Measurements from ENCODE around the gene HIVEP3.

Gene HIVEP3

GRCh38 chr1:41533016-41533730 lies 385.5 kb downstream of the HIVEP3 start:
- DNase-seq (ENCODE audit: low read depth), result no peak

- no peak for DNase-seq (ENCODE audit: low read depth)
Observed at GRCh38 chr1:41532206-41532975, 386.3 kb downstream of the HIVEP3 start.

GRCh38 chr1:41530411-41530810 lies 388.3 kb downstream of the HIVEP3 start:
- DNase-seq (ENCODE audit: low read depth), result no peak

- DNase-seq (ENCODE audit: low read depth), result no peak
Observed at GRCh38 chr1:41529621-41530395, 388.9 kb downstream of the HIVEP3 start.

- DNase-seq (ENCODE audit: low read depth), result no peak
Observed at GRCh38 chr1:41528726-41529605, 389.8 kb downstream of the HIVEP3 start.

- DNase-seq (ENCODE audit: low read depth), result no peak
Observed at GRCh38 chr1:41528106-41528505, 390.6 kb downstream of the HIVEP3 start.

- DNase-seq (ENCODE audit: low read depth), result no peak
Observed at GRCh38 chr1:41526956-41527561, 391.7 kb downstream of the HIVEP3 start.

GRCh38 chr1:41525891-41526587 lies 392.7 kb downstream of the HIVEP3 start:
- DNase-seq (ENCODE audit: low read depth), result no peak

GRCh38 chr1:41524676-41525675 lies 393.7 kb downstream of the HIVEP3 start:
- DNase-seq (ENCODE audit: low read depth), result no peak

- no peak for DNase-seq (ENCODE audit: low read depth)
Observed at GRCh38 chr1:41523949-41524675, 394.6 kb downstream of the HIVEP3 start.

GRCh38 chr1:41523071-41523470 lies 395.7 kb downstream of the HIVEP3 start:
- DNase-seq (ENCODE audit: low read depth), result no peak

- no peak for DNase-seq (ENCODE audit: low read depth)
Observed at GRCh38 chr1:41521766-41522165, 397.0 kb downstream of the HIVEP3 start.

- DNase-seq (ENCODE audit: low read depth), result no peak
Observed at GRCh38 chr1:41520951-41521752, 397.6 kb downstream of the HIVEP3 start.

- DNase-seq (ENCODE audit: low read depth), result no peak
Observed at GRCh38 chr1:41519667-41520066, 399.1 kb downstream of the HIVEP3 start.

GRCh38 chr1:41518471-41518870 lies 400.3 kb downstream of the HIVEP3 start:
- no peak for DNase-seq (ENCODE audit: low read depth)

GRCh38 chr1:41517062-41517438 lies 401.7 kb downstream of the HIVEP3 start:
- no peak for DNase-seq (ENCODE audit: low read depth)

- DNase-seq (ENCODE audit: low read depth), result peak; percentile 81
Observed at GRCh38 chr1:41516168-41517061, 402.3 kb downstream of the HIVEP3 start.
